GM12878 (cell line): ENCODE measurements around the gene DENND10. TPM values are rescaled to one million over a fixed set of nuclear protein-coding genes. Genes with fewer than 3 reads are reported as not detected.

Source experiments
- ATAC-seq: fragments of 200-7000 bp; cut with Tn5 transposase; 3 replicates; pipeline ENCODE4 v1.9.1; 2020; ENCODE audit warnings: mild to moderate bottlenecking, moderate library complexity
- BruUV-seq: library from RNA; stranded (reverse); fragments of 400-500 nt; replicated peaks from 2 replicates; lab custom pipeline; 2021; lab: Mats Ljungman, UMichigan
- CTCF ChIA-PET: fragments of 300-600 bp; sonication (Branson Sonifier 250); formaldehyde crosslinking; extraction: SDS; loops from one replicate; lab custom pipeline; 2021; ENCODE audit warnings: inconsistent platforms; lab: Yijun Ruan, JAX
- POLR2A ChIA-PET: fragments of 350-600 bp; formaldehyde crosslinking; extraction: SDS; loops from one replicate; lab custom pipeline; 2021; ENCODE audit warnings: inconsistent platforms; lab: Charles Lee
- RAD21 ChIA-PET: fragments of 300-600 bp; sonication (Branson Sonifier 250); formaldehyde crosslinking; loops from one replicate; lab custom pipeline; 2023; ENCODE audit warnings: antibody characterized with exemption; ENCODE audit not compliant: unreplicated experiment; lab: Charles Lee
- SMC1A ChIA-PET: fragments of 300-600 bp; sonication (Branson Sonifier 250); formaldehyde crosslinking; loops from one replicate; lab custom pipeline; 2023; ENCODE audit not compliant: unreplicated experiment, uncharacterized antibody; lab: Charles Lee
- DNase-seq: peaks from one replicate; pipeline ENCODE4 v3.0.0-alpha.2; 2011; ENCODE audit warnings: low read depth, low spot score
- FAIRE-seq: peaks from 3 replicates; lab custom pipeline; 2011; peaks lifted over from hg19 to GRCh38; lab: Jason Lieb, UNC
- H2AFZ ChIP-seq: 2 replicates; pipeline ENCODE4 v1.6.0; 2011; ENCODE audit warnings: low read depth, low read length, control low read depth; ENCODE audit not compliant: control insufficient read depth
- H3K27ac ChIP-seq: 2 replicates; pipeline ENCODE4 v1.5.1; 2011; ENCODE audit warnings: control low read depth; ENCODE audit not compliant: control insufficient read depth, insufficient read depth
- H3K27me3 ChIP-seq, 2 experiments: replicated peaks in 1 of 2; 2 replicates each; pipeline versions ENCODE4 v1.6.0 to v1.6.1; 2011; ENCODE audit warnings: low read length in 1 of 2; ENCODE audit not compliant: control insufficient read depth in 2 of 2, insufficient read depth in 2 of 2
- H3K36me3 ChIP-seq, 2 experiments: 2 replicates each; pipeline ENCODE4 v1.5.1; 2011; ENCODE audit warnings: low read length in 1 of 2; ENCODE audit not compliant: control insufficient read depth in 2 of 2, insufficient read depth in 2 of 2
- H3K4me1 ChIP-seq: 2 replicates; pipeline ENCODE4 v1.6.1; 2011; ENCODE audit warnings: mild to moderate bottlenecking, low read length, moderate library complexity, mixed read lengths; ENCODE audit not compliant: control insufficient read depth, insufficient read depth
- H3K4me2 ChIP-seq: 2 replicates; pipeline ENCODE4 v1.6.0; 2011; ENCODE audit warnings: control low read depth; ENCODE audit not compliant: control insufficient read depth, insufficient read depth
- H3K4me3 ChIP-seq: fragments of 200-600 bp; sonication (generic); 2 replicates; pipeline ENCODE4 v1.5.1; 2016
- H3K79me2 ChIP-seq: 2 replicates; pipeline ENCODE4 v1.6.0; 2011; ENCODE audit warnings: low read length; ENCODE audit not compliant: control insufficient read depth, insufficient read depth
- H3K9ac ChIP-seq: 2 replicates; pipeline ENCODE4 v1.8.0; 2011; ENCODE audit warnings: low read length, control low read depth, mixed read lengths; ENCODE audit not compliant: control insufficient read depth, insufficient read depth
- H3K9me3 ChIP-seq: replicated peaks from 3 replicates; pipeline ENCODE4 v1.5.1; 2011; ENCODE audit warnings: mild to moderate bottlenecking, low read length; ENCODE audit not compliant: control insufficient read depth, insufficient read depth
- H4K20me1 ChIP-seq: 2 replicates; pipeline ENCODE4 v1.6.0; 2011; ENCODE audit not compliant: control insufficient read depth, insufficient read depth
- CEBPB ChIP-seq, 2 experiments: fragments of 150-350 bp in 1 of 2; IDR thresholded peaks; 2 replicates each; pipeline ENCODE4 v1.6.1; 2012 to 2014; ENCODE audit warnings: low read depth in 2 of 2, low read length in 2 of 2, borderline replicate concordance in 1 of 2, inconsistent platforms in 1 of 2
- DPF2 ChIP-seq: fragments of 450-650 bp; IDR thresholded peaks from 2 replicates; pipeline ENCODE4 v1.6.1; 2017; ENCODE audit warnings: mild to moderate bottlenecking
- NFIC ChIP-seq: IDR thresholded peaks from 2 replicates; pipeline ENCODE4 v1.6.1; 2012; ENCODE audit warnings: low read depth, mild to moderate bottlenecking, inconsistent platforms, low read length, moderate library complexity
- SIX5 ChIP-seq: IDR thresholded peaks from 2 replicates; pipeline ENCODE4 v1.6.1; 2011; ENCODE audit warnings: mild to moderate bottlenecking, low read depth, low read length, moderate library complexity; ENCODE audit not compliant: severe bottlenecking
- ZNF384 ChIP-seq: IDR thresholded peaks from 2 replicates; pipeline ENCODE4 v1.6.1; 2012; ENCODE audit warnings: low read depth, mild to moderate bottlenecking, low read length, improper control_type of control experiment, borderline replicate concordance
- WGBS: methylation state at CpG from one replicate; pipeline ENCODE4 v1.1.6; 2016; ENCODE audit warnings: low lambda C conversion rate; ENCODE audit not compliant: insufficient replicate concordance, insufficient coverage; ENCODE audit errors: missing lambda C conversion rate; 5-methylcytosine and 5-hydroxymethylcytosine counted together
- in situ Hi-C: fragments of 300-500 bp; cut with MboI; formaldehyde crosslinking; loops from 9 replicates; pipeline ENCODE4 v1.14.3; 2018; ENCODE audit warnings: mixed read lengths
- intact Hi-C: fragments of 100-400 bp; cut with micrococcal nuclease; formaldehyde crosslinking; loops from one replicate; pipeline ENCODE4 v1.14.2; 2022; ENCODE audit not compliant: unreplicated experiment
- polyA plus RNA-seq, 11 experiments: library from polyadenylated mRNA; depleted of rRNA in 4 of 11; unstranded in 6 of 11; stranded (reverse) in 5 of 11; fragments of >200 nt; fragmentation: Nextera tagmentation in 4 of 11; fragmentation: Illumina TruSeq in 1 of 11; extraction: Ambion mirVana in 4 of 11; extraction: Trizol in 1 of 11; gene quantifications; 1 replicate in 1 of 11; 2 replicates in 10 of 11; pipeline versions ENCODE4 v1.2.1 to v1.2.3, GENCODE V29; 2011 to 2016; ENCODE audit warnings: inconsistent platforms in 2 of 11, missing spikeins in 2 of 11, low read depth in 1 of 11
- total RNA-seq, 4 experiments: library from RNA; depleted of rRNA in 3 of 4; stranded (reverse); fragments of >200 nt in 3 of 4; fragmentation: Illumina TruSeq in 1 of 4; extraction: Trizol in 1 of 4; gene quantifications; 2 replicates each; pipeline versions ENCODE4 v1.2.1 to v1.2.3, GENCODE V29; 2013 to 2021
- TF ChIP-seq, protein P1 (sequence below): IDR thresholded peaks from 2 replicates; pipeline ENCODE4 v1.6.1; 2011; ENCODE audit warnings: mild to moderate bottlenecking, low read depth, low read length, moderate library complexity; ENCODE audit not compliant: insufficient replicate concordance

The DENND10 gene
- total and polyA plus RNA-seq, 10 of the 15 experiments (the other 5 are each of a cell fraction or from before 2014, with no cell fraction given) = 21.5 to 39.8 (median 26.2) TPM

DNA sequence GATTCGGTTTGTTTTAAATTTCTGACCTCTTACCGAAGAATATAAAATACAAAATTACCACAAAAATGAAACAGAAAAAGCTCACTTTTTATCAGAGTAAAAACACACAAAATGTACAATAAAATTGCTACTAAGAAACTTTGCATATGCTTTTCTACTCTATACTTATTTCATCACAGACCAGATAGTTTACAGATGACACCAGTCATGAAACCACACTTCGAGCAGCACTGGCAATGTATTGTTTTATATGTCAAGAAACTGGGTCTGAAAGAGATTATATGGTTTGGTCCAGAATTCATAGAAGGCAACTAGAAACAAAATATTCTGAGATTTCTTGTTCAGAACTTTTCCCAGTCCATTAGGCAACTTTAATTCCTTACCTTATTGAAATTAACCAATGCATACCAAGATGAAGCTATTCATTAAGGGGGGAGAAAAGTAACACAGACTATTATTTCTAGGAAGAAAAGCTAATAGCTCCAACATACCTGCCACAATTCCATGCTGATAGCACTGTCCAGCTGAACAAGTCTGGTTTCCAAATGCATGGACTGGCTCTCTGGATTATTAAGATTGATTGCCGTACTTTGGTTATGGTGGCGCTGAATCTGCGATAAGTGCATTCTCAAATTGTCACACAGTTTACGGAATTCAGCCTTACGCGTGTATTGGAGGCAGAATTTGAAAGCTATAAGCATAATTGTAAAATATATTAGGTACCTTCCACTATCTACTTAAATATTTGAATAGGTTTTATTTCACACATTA is 33.3 kb upstream of the DENND10 start:
- ChIA-PET CTCF (interaction anchor here (0.7 to 2.1 kb wide), 3 partner anchors 9 to 129 kb away, joined by 3 to 4 read pairs (median 3); no protein-coding TSS in a partner anchor), RAD21 (no interaction called here), SMC1A (interaction anchor here (0.9 to 1.2 kb wide), 3 partner anchors 9 to 38 kb away, joined by 4 to 5 read pairs (median 4); no protein-coding TSS in a partner anchor), POLR2A (interaction anchor here (0.5 kb wide), 2 partner anchors 30 to 514 kb away, joined by 4 to 9 read pairs; no protein-coding TSS in a partner anchor)
- intact Hi-C loops = loop anchor here (5.0 to 10.0 kb wide), 3 partner anchors 38 to 524 kb away; partner anchors contain the start of gene TIAL1
- in situ Hi-C loops = no loop called here
- Histone ChIP-seq H3K27me3 (no peaks in the 10 kb centered on the region), H4K20me1 (no peaks in the 10 kb centered on the region), H3K27ac (no peak overlapping the region), H3K9me3 (no peaks in the 10 kb centered on the region), H3K4me2 (no peak overlapping the region), H3K9ac (no peak overlapping the region), H3K4me1 (no peaks in the 10 kb centered on the region), H2AFZ (no peak overlapping the region), H3K36me3 (peaks cover 7 to 38% of the 10 kb centered on the region in 2 experiments), H3K4me3 (no peak overlapping the region), H3K79me2 (peaks cover 62% of the 10 kb centered on the region)
- DNase-seq = no peak
- WGBS = 89% methylated on average over 9 of the region's 9 CpGs
- TF ChIP-seq NFIC (no peak), SIX5 (no peak), CEBPB (IDR thresholded peaks at IDR 0.05; ENCODE audit: borderline replicate concordance in 1 of 2, low read depth in 2 of 2, low read length in 2 of 2) (no peak), DPF2 (no peak), ZNF384 (no peak)
- TF ChIP-seq, protein P1, sequence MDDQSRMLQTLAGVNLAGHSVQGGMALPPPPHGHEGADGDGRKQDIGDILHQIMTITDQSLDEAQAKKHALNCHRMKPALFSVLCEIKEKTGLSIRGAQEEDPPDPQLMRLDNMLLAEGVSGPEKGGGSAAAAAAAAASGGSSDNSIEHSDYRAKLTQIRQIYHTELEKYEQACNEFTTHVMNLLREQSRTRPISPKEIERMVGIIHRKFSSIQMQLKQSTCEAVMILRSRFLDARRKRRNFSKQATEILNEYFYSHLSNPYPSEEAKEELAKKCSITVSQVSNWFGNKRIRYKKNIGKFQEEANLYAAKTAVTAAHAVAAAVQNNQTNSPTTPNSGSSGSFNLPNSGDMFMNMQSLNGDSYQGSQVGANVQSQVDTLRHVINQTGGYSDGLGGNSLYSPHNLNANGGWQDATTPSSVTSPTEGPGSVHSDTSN = no peak
- ATAC-seq = no peak
- BruUV-seq = no TSS peak
- no peak for FAIRE-seq
